GM12891 (cell line): ENCODE measurements around the gene RPS6KA3.

ENCODE experiments used
- POLR2A ChIP-seq: IDR thresholded peaks from 2 replicates; pipeline ENCODE4 v1.6.1; 2011; ENCODE audit warnings: low read depth, low read length, control low read depth
- POLR2AphosphoS5 ChIP-seq: IDR thresholded peaks from 2 replicates; pipeline ENCODE4 v1.6.1; 2011; ENCODE audit warnings: low read depth, low read length, control low read depth
- POU2F2 ChIP-seq: IDR thresholded peaks from 2 replicates; pipeline ENCODE4 v1.6.1; 2011; ENCODE audit warnings: low read depth, mild to moderate bottlenecking, control low read depth, low read length, moderate library complexity
- SPI1 ChIP-seq: IDR thresholded peaks from 2 replicates; pipeline ENCODE4 v1.6.1; 2011; ENCODE audit warnings: low read depth, low read length, control low read depth
- TAF1 ChIP-seq: IDR thresholded peaks from 2 replicates; pipeline ENCODE4 v1.6.1; 2011; ENCODE audit warnings: low read depth, low read length, control low read depth

DNA sequence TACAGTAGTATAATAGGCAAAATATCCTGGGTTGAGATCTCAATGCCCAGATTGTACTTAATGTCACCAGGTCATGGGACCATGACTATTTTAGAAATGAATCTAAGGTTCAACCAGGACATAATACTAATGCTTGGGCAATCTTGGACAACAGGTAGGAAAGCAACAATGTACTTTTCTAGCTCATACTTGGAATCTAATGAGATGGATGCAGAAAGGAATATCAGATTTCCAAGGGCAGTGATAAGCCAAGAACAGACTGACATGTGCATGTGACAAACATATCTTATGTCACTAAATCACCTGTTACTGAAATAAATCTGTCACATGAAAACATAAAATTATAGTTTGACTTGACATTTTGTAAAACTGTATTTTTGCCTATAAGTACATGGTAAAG is 51.1 kb downstream of the RPS6KA3 start:
- TF ChIP-seq POLR2A (no peak), TAF1 (no peak), POLR2AphosphoS5 (no peak), SPI1 (no peak), POU2F2 (no peak)
